Brain microvascular endothelial cell (primary cell): ENCODE results near the gene TNFAIP1.

Source experiments
- DNase-seq: peaks from one replicate; pipeline ENCODE4 v3.0.0-alpha.2; 2020
- H3K27ac ChIP-seq: fragments of 250-450 bp; sonication (Bioruptor Pico); 2 replicates; pipeline ENCODE4 v1.5.1; 2020; ENCODE audit warnings: mild to moderate bottlenecking, moderate library complexity
- H3K27me3 ChIP-seq: fragments of 250-450 bp; sonication (Bioruptor Pico); replicated peaks from 2 replicates; pipeline ENCODE4 v1.5.1; 2020; ENCODE audit warnings: mild to moderate bottlenecking
- H3K36me3 ChIP-seq: fragments of 250-450 bp; sonication (Bioruptor Pico); replicated peaks from 2 replicates; pipeline ENCODE4 v1.5.1; 2020; ENCODE audit warnings: mild to moderate bottlenecking
- H3K4me3 ChIP-seq: 2 replicates; pipeline ENCODE4 v1.5.1; 2011; ENCODE audit warnings: low read depth, mild to moderate bottlenecking, control low read depth, low read length, moderate library complexity
- in situ Hi-C: cut with HindIII; loops from 2 replicates; pipeline ENCODE4 v1.10.0; 2017; ENCODE audit warnings: low sequenced_read_pairs, low pct_ligation_motif_present
- TF ChIP-seq, protein P1 (sequence below): IDR thresholded peaks from 2 replicates; pipeline ENCODE4 v1.5.1; 2011; ENCODE audit warnings: low read depth, mild to moderate bottlenecking, moderate library complexity, low read length, control low read depth, inconsistent platforms; ENCODE audit errors: missing control alignments

TNFAIP1 gene

DNA sequence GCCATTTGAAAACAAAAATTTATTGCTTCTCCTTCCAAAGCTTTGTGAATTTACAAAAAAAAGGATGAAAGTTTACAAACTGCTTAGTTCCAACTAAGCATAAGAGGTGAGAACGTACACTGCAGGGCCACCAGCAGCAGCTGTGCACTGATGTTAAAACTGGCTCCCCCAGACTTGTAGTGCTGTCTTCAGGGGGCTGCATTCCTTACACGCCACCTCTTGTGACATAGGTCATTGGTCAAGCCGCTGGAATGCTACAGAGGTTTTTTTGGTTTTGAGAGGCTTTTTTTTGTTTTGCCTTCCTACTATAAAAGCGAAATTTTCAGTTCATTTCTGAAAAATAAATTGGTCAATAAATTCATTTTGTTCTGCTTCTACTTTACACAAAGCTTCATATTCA lies 7.2 kb upstream of the TNFAIP1 start:
- Histone ChIP-seq H3K27me3 (no peaks in the 10 kb centered on the region), H3K27ac (no peak overlapping the region), H3K36me3 (peaks cover 11% of the 10 kb centered on the region), H3K4me3 (no peak overlapping the region)
- in situ Hi-C loops: no loop called here
- TF ChIP-seq, protein P1, sequence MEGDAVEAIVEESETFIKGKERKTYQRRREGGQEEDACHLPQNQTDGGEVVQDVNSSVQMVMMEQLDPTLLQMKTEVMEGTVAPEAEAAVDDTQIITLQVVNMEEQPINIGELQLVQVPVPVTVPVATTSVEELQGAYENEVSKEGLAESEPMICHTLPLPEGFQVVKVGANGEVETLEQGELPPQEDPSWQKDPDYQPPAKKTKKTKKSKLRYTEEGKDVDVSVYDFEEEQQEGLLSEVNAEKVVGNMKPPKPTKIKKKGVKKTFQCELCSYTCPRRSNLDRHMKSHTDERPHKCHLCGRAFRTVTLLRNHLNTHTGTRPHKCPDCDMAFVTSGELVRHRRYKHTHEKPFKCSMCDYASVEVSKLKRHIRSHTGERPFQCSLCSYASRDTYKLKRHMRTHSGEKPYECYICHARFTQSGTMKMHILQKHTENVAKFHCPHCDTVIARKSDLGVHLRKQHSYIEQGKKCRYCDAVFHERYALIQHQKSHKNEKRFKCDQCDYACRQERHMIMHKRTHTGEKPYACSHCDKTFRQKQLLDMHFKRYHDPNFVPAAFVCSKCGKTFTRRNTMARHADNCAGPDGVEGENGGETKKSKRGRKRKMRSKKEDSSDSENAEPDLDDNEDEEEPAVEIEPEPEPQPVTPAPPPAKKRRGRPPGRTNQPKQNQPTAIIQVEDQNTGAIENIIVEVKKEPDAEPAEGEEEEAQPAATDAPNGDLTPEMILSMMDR: no peak
- DNase-seq: no peak

DNA sequence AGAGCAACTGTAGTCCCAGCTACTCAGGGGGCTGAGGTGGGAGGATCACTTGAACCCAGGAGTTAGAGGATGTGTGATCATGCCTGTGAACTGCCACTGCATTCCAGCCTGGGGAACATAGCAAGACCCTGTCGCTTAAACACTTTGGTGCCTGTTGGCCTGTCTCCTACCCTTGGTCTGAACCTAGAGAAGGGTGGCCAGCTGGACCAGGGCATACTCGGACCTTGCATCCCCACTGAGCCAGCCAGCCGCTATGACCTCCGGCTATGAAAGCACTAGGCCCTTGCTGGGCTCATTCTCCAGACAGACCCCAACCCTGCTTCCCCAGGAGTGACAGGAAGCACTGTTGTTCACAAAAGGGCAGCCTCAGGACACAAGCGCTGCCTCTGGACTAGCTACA lies 4.9 kb upstream of the TNFAIP1 start:
- DNase-seq: no peak
- H3K36me3 ChIP-seq: peaks cover 11% of the 10 kb centered on the region
- in situ Hi-C loops: no loop called here
- H3K27ac ChIP-seq: no peak overlapping the region
- no peaks in the 10 kb centered on the region for H3K27me3 ChIP-seq
- TF ChIP-seq, protein P1: no peak
- H3K4me3 ChIP-seq: no peak overlapping the region

DNA sequence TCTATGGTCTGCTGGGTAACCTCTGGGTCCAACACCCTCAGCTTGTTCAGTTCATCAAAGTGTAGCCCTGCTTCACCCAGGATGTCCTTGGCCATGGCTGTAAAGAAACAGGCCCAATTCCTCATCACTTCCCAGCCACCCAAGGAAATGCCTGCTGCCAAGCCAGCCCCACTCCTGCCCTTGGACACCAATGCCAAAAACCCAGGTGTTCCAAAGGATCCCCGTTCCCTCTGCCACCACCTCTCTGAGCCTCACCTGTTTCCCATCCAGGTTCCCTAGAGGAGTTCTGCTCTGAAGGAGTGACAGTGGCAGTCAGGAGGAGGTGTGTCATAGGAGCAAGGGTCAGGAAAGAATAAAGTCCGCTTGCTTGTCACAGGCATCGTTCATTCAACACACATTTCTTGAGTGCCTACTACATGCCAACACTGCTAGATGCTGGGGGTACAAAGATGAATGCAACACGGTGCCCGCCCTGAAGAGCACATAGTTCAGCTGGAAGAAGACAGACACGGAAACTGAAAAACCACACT lies 3.6 kb upstream of the TNFAIP1 start:
- Histone ChIP-seq H3K4me3 (no peak overlapping the region), H3K27ac (no peak overlapping the region), H3K36me3 (peaks cover 11% of the 10 kb centered on the region), H3K27me3 (no peaks in the 10 kb centered on the region)
- no peak for DNase-seq
- in situ Hi-C loops: no loop called here
- TF ChIP-seq, protein P1: no peak

DNA sequence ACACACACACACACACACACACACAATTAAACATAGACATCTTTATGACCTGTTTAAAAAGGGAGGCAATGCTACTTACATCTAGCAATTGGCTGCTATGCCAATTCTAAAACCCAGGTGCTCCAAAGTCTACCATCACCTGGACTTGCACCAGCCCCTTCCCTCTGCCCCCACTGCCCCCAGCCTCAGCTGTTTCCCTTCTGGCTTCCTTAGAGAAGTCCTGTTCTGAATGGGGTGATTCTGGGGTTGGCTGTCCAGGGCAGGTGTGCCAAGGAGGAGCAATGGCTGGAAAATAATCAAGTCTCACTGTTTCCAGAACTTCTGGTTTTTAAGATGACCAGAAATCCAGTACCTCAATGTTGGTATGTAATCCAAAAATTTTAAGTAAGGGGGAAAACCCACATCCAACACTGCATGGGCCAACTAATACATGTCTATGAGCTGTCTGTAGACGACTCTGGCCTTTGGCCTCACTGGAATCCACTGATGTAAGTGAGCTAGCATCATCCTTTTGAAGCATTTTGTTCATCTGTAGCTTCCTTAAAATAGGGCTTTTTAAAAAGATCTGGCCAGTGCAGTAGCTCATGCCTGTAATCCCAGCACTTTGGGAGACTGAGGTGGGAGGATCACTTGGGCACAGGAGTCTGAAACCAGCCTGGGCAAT lies 2.3 kb upstream of the TNFAIP1 start:
- peaks cover 11% of the 10 kb centered on the region for H3K36me3 ChIP-seq
- TF ChIP-seq, protein P1: no peak
- in situ Hi-C loops: no loop called here

DNA sequence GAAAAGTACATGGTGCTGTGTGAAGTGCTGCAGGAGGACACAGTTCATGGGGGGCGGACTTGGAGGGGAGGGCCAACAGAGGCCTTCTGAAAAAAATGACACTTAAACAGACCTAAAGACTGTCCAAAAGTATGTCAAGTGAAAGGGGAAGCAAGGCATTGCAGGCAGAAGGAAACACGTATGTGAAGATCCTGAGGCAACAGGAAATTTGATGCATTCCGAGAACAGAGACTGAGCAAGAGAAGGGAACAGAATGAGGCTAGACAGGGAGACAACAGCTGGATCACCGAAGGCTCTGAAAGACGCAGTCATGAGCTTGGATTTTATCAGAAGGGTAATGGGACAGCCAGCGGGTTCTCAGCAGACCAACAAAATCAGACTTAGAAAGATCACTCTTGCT lies 1.4 kb upstream of the TNFAIP1 start:
- Histone ChIP-seq H3K4me3 (peak overlapping the region; percentile 91), H3K27me3 (no peaks in the 10 kb centered on the region), H3K27ac (peak overlapping the region; percentile 95), H3K36me3 (peaks cover 8% of the 10 kb centered on the region)
- DNase-seq: no peak
- in situ Hi-C loops: no loop called here
- TF ChIP-seq, protein P1: no peak

More for the DNA sequence above, 2.3 kb upstream of the TNFAIP1 start:
- H3K4me3 ChIP-seq: no peak overlapping the region
- no peaks in the 10 kb centered on the region for H3K27me3 ChIP-seq
- no peak for DNase-seq
- H3K27ac ChIP-seq: no peak overlapping the region
